ENCODE data around the gene UQCRQ.

DNA sequence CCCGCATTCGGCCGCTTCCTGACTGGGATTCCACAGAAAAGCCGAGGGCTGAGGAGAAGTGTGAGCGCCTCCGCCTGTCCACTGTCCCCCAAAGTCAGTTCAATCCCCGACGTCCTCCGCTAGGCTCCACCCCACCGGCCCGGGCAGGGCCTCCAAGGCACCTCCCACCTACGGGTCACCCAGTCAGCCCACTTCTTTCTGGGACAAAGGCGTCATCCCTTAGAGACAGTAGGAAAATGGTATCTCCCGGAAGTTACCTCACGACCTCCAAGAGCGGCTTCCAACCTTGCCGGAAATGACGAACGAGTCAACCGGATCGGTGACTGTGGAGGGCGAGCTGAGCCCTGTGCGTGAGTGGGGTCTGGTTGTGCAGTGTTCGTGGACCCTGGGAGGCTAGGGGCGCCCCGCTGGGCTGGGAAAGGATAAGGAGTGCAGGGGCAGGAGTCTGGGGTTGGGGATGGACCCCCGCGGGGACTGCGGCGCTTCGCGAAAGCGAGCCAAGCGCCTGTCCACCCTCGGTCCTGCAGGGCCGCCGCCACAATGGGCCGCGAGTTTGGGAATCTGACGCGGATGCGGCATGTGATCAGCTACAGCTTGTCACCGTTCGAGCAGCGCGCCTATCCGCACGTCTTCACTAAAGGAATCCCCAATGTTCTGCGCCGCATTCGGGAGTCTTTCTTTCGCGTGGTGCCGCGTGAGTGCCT, at the start of gene UQCRQ, which contains the start of gene GDF9:
- TF ChIP-seq, protein P1, sequence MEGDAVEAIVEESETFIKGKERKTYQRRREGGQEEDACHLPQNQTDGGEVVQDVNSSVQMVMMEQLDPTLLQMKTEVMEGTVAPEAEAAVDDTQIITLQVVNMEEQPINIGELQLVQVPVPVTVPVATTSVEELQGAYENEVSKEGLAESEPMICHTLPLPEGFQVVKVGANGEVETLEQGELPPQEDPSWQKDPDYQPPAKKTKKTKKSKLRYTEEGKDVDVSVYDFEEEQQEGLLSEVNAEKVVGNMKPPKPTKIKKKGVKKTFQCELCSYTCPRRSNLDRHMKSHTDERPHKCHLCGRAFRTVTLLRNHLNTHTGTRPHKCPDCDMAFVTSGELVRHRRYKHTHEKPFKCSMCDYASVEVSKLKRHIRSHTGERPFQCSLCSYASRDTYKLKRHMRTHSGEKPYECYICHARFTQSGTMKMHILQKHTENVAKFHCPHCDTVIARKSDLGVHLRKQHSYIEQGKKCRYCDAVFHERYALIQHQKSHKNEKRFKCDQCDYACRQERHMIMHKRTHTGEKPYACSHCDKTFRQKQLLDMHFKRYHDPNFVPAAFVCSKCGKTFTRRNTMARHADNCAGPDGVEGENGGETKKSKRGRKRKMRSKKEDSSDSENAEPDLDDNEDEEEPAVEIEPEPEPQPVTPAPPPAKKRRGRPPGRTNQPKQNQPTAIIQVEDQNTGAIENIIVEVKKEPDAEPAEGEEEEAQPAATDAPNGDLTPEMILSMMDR (IDR thresholded peaks at IDR 0.05; ENCODE audit: borderline replicate concordance, extremely low read depth, low read length, poor library complexity, severe bottlenecking), result peak; percentile 39
- no peak for TF ChIP-seq EZH2 (IDR thresholded peaks at IDR 0.05; ENCODE audit: borderline replicate concordance, low read depth, low read length, severe bottlenecking)
